HG02588 (cell line): ENCODE measurements around the gene MYLK3.
"Not testable (repeated sequence)": the region's sequence is repeated elsewhere in the genome, so short reads cannot be mapped to it uniquely, and the experiment has no call there.

Experiments
- ATAC-seq: cut with Tn5 transposase; IDR thresholded peaks from one replicate; pipeline ENCODE4 v1.9.1; 2021; ENCODE audit warnings: mild to moderate bottlenecking, moderate library complexity; ENCODE audit not compliant: unreplicated experiment

MYLK3 gene

GRCh38 chr16:46747777-46748651 is at the start of gene MYLK3:
Gene MYLK3, minus strand, starts transcription at chr16:46748344. Its CDS starts 151 bp downstream, at chr16:46748193.
- no peak for ATAC-seq

DNA sequence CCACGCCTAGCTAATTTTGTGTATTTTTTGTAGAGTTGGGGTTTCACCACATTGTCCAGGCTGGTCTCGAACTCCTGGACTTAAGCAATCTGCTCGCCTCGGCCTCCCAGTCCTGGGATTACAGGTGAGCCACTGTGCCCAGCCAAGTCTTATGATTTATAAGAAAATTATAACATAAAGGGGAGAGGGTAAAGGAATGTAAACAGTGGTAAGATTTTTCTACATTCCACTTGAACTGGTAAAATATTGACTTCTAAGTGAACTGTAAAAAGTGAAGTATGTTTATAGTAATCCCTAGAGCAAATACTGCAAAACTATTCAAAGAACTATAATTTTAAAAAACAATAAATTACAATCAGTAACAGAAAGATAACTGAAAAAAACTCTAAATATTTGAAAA is 49.4 kb upstream of the MYLK3 start:
- ATAC-seq = no peak

- no peak for ATAC-seq
Measured at GRCh38 chr16:46796764-46797269, 48.7 kb upstream of the MYLK3 start.

DNA sequence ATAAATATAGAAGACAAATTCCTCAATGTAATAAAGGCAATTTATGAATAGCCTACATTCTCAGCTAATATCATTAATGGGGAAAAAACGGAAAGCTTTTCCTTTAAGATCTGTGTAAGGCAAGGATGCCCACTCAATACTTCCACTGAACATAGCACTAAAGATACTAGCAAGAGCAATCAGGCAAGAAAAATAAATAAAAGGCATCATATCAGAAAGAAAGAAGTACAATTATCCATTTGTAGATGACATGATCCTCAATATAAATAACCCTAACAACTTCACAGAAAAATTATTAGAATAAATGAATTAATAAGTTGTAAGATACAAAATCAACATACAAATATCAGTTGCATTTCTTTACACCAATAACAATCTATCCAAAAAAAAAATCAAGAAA is 45.7 kb upstream of the MYLK3 start:
- ATAC-seq = no peak

GRCh38 chr16:46790599-46791270 is 42.6 kb upstream of the MYLK3 start:
- ATAC-seq = no peak

- ATAC-seq = peak; percentile 85
Measured at GRCh38 chr16:46789499-46790414, 41.6 kb upstream of the MYLK3 start.

GRCh38 chr16:46788891-46789474 is 40.8 kb upstream of the MYLK3 start:
- ATAC-seq = no peak

- ATAC-seq = no peak
Measured at GRCh38 chr16:46787909-46788308, 39.8 kb upstream of the MYLK3 start.

- no peak for ATAC-seq
Measured at GRCh38 chr16:46785076-46785845, 37.1 kb upstream of the MYLK3 start.

DNA sequence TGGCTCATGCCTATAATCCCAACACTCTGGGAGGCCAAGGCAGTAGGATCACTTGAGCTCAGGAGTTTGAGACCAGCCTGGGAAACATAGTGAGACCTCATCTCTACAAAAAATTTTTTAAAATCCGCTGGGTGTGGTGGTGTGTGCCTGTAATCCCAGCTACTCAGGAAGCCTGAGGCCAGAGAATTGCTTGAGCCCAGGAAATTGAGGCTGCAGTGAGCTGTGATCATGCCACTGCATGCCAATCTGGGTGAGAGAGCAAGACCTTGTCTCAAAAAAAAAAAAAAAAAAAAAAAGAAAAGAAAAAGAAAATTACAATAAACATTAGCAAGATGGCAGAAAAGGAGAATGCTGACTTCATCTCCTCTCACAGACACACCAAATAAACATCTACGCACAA is 36.4 kb upstream of the MYLK3 start:
- ATAC-seq = not testable (repeated sequence)

DNA sequence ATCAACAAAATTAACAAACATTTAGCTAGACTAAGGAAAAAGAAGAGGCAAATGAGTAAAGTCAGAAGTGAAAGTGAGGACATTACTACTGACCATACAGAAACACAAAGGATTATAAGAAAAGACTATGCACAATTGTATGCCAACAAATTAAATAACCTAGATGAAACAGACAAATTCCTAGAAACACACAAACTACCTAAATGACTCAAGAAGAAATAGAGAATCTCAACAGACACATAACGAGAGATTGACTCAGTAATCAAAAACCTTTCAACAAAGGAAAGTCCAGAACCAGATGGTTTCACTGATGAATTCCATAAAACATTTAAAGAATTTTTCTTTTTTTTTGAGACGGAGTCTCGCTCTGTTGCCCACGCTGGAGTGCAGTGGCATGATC is 35.7 kb upstream of the MYLK3 start:
- ATAC-seq = no peak

DNA sequence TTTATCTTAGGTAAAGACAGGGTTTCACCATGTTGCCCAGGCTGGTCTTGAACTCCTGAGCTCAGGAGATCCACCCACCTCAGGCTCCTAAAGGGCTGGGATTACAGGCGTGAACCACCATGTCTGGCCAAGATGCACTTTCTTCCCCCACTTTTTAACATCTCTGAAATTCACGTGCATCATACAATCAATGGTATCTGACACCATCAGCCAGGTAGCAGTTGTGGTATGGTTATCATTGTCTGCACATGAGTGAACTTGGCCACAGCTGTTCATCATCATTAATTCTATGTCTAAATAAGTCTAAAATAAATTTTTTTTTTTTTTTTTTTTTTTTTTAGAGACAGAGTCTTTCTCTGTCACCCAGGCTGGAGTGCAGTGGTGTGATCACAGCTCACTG is 34.2 kb upstream of the MYLK3 start:
- no peak for ATAC-seq

DNA sequence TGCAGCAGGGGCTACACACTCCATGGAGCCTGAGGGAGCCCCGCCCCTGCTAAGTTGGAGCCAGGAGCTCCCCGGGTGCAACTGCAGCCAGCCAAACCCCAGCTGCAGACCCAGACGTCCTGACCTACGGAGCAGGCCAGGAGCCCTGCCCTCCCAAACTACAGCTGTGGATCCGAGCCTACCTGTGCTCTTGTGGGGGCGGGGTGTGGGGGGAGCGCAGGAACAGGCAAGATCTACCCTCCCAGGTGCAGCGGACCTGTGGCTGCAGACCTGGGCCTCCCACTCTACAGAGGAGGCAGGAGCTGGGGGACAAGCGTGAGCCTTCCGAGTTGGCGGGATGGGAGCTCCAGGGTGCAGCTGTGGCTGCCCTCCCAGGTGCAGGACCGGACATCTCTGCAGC is 29.7 kb upstream of the MYLK3 start:
- ATAC-seq = no peak

GRCh38 chr16:46775214-46775613 is 27.1 kb upstream of the MYLK3 start:
- peak; percentile 11 for ATAC-seq

DNA sequence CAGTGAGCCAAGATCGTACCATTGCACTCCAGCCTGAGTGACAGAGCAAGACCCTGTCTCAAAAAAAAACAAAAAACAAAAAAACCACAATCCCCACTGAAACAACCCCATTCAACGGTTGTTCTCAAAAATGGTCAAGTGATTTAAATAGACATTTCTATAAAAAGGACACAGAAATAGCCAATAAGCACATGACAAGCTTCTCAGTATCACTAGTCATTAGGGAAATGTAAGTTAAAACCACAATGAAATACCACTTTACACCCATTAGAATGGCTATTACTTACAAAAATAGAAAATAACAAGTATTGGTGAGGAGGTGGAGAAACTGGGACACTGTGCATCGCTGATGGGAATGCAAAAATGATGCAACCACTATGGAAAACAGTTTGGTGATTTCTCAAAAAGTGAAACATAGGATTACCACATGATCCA is 26.6 kb upstream of the MYLK3 start:
- peak; percentile 73 for ATAC-seq

DNA sequence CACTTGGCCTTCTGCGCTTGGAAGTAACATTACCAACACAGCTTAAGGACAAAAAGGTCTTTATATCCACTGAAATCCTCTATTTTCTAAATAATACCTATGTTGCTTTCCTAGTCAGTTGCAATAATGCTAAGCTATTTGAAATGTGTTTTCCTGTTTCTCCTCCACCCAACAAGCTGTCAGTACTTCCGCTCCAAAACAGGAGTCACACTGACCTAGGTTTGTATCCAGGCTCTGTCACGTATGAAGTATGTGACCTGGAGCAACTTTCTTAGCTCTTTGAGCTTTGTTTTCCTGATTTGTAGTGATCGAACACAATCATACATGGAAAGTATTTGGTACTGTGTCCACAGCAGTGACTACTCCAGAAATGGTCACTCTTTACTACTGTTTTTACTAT is 24.3 kb upstream of the MYLK3 start:
- ATAC-seq = no peak

DNA sequence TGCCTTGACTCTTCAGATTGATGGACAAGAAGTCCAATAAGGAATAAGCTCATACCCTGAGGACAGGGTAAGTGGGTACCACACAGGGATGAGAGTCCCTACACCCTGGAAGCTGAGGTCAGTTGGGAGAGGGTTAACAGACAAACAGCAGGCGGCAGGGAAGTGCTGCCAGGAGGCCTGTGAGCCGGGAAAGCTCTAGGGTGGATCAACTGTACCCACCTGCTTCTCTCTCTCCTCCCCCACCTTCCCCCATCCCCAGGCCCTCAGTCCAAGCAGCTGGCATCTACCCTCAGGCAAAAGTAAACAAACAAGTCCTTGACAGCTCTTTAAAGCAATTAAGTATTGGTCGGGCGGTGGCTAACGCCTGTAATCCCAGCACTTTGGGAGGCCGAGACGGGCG is 20.7 kb upstream of the MYLK3 start:
- ATAC-seq = no peak

DNA sequence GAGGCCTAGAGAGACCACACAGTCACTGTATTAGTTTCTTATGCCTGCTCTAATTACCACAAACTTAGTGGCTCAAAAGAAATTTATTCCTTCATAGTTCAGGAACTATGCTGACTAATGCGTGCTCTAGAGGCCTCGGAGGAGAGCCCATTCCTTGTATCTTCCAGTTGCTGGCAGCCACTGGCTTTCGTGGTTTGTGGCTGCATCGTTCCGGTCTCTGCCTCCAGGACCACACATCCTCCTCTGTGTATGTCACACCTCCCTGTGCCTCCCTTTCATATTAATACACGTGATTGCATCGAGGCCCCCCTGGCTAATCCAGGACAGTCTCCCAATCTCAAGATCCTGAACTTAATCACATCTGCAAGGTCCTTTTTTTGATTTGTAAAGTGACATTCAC is 16.9 kb upstream of the MYLK3 start:
- no peak for ATAC-seq

GRCh38 chr16:46763147-46763546 is 15.0 kb upstream of the MYLK3 start:
- no peak for ATAC-seq

DNA sequence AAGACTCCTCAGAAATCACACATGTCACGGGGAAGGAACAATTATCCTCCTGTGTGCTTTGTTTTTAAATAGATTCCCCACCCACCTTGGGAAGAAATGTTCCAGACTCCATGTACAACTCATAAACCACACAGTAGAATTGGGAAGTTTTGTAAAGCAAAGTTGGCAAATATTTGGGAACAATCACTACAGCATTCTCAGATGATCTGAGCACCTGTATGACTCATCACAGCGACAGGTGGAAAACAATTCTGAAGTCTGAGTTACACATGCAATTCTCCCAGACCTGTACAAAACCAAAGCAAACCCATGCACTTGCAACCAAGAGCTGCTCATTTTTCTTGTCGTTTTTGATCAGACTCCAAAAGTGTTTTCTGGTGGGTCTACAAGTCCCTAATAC is 14.4 kb upstream of the MYLK3 start:
- no peak for ATAC-seq
